Measurements from ENCODE around the gene PTGFR. TPM values are rescaled to one million over a fixed set of nuclear protein-coding genes. Genes with fewer than 3 reads are reported as not detected.

Gene PTGFR
- total RNA-seq, 1 experiment from 2014 or later = not detected

- no peaks in the 10 kb centered on the region for H4K20me1 ChIP-seq (ENCODE audit: insufficient read depth)
- no peak overlapping the region for H3K4me2 ChIP-seq (ENCODE audit: low read length)
- ATAC-seq (no peak), DNase-seq (ENCODE audit: low read depth, low spot score) (no peak)
- ChIA-PET CTCF (no interaction called here), POLR2A (no interaction called here), RAD21 (ENCODE audit: low non-redundant PET in 1 of 2, low total read pairs in 2 of 2, uncharacterized antibody in 2 of 2, unreplicated experiment in 2 of 2) (no interaction called here)
- no peaks in the 10 kb centered on the region for H3K36me3 ChIP-seq (ENCODE audit: control insufficient read depth in 1 of 2, insufficient read depth in 2 of 2, low read length in 2 of 2)
- H3K4me1 ChIP-seq (ENCODE audit: control insufficient read depth in 1 of 2, insufficient read depth in 2 of 2, low read length in 2 of 2) = no peaks in the 10 kb centered on the region
- no peaks in the 10 kb centered on the region for H3K27me3 ChIP-seq (ENCODE audit: insufficient read depth, low read length)
- no peak overlapping the region for H2AFZ ChIP-seq (ENCODE audit: low read depth, low read length, poor library complexity, severe bottlenecking)
- no peak overlapping the region for H3K9ac ChIP-seq (ENCODE audit: low read length)
- H3K27ac ChIP-seq (ENCODE audit: low read depth, low read length) = no peak overlapping the region
- TF ChIP-seq, protein P1, sequence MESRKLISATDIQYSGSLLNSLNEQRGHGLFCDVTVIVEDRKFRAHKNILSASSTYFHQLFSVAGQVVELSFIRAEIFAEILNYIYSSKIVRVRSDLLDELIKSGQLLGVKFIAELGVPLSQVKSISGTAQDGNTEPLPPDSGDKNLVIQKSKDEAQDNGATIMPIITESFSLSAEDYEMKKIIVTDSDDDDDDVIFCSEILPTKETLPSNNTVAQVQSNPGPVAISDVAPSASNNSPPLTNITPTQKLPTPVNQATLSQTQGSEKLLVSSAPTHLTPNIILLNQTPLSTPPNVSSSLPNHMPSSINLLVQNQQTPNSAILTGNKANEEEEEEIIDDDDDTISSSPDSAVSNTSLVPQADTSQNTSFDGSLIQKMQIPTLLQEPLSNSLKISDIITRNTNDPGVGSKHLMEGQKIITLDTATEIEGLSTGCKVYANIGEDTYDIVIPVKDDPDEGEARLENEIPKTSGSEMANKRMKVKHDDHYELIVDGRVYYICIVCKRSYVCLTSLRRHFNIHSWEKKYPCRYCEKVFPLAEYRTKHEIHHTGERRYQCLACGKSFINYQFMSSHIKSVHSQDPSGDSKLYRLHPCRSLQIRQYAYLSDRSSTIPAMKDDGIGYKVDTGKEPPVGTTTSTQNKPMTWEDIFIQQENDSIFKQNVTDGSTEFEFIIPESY (IDR thresholded peaks at IDR 0.05; ENCODE audit: extremely low read depth, insufficient replicate concordance, low read length) = no peak
- TF ChIP-seq, protein P2, sequence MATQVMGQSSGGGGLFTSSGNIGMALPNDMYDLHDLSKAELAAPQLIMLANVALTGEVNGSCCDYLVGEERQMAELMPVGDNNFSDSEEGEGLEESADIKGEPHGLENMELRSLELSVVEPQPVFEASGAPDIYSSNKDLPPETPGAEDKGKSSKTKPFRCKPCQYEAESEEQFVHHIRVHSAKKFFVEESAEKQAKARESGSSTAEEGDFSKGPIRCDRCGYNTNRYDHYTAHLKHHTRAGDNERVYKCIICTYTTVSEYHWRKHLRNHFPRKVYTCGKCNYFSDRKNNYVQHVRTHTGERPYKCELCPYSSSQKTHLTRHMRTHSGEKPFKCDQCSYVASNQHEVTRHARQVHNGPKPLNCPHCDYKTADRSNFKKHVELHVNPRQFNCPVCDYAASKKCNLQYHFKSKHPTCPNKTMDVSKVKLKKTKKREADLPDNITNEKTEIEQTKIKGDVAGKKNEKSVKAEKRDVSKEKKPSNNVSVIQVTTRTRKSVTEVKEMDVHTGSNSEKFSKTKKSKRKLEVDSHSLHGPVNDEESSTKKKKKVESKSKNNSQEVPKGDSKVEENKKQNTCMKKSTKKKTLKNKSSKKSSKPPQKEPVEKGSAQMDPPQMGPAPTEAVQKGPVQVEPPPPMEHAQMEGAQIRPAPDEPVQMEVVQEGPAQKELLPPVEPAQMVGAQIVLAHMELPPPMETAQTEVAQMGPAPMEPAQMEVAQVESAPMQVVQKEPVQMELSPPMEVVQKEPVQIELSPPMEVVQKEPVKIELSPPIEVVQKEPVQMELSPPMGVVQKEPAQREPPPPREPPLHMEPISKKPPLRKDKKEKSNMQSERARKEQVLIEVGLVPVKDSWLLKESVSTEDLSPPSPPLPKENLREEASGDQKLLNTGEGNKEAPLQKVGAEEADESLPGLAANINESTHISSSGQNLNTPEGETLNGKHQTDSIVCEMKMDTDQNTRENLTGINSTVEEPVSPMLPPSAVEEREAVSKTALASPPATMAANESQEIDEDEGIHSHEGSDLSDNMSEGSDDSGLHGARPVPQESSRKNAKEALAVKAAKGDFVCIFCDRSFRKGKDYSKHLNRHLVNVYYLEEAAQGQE (IDR thresholded peaks at IDR 0.05; ENCODE audit: low read depth) = no peak
- TF ChIP-seq POLR2AphosphoS5 (IDR thresholded peaks at IDR 0.05; ENCODE audit: low read depth, low read length) (no peak), EZH2phosphoT487 (IDR thresholded peaks at IDR 0.05; ENCODE audit: borderline replicate concordance) (no peak), RAD21 (IDR thresholded peaks at IDR 0.05; ENCODE audit: low read depth) (no peak), CEBPB (IDR thresholded peaks at IDR 0.05; ENCODE audit: low read depth) (no peak), TCF7L2 (IDR thresholded peaks at IDR 0.05; ENCODE audit: borderline replicate concordance, extremely low read depth, insufficient read depth, insufficient read length) (no peak), SIN3A (IDR thresholded peaks at IDR 0.05; ENCODE audit: low read depth) (no peak), YY1 (IDR thresholded peaks at IDR 0.05; ENCODE audit: extremely low read depth, insufficient replicate concordance, low read depth, low read length) (no peak), ELF1 (IDR thresholded peaks at IDR 0.05; ENCODE audit: borderline replicate concordance, low read depth) (no peak), JUND (IDR thresholded peaks at IDR 0.05) (no peak), EGR1 (IDR thresholded peaks at IDR 0.05; ENCODE audit: low read depth) (no peak), ZNF274 (IDR thresholded peaks at IDR 0.05; ENCODE audit: low read depth, low read length) (no peak), POLR2A (IDR thresholded peaks at IDR 0.05; ENCODE audit: borderline replicate concordance, extremely low read depth, insufficient read depth, insufficient read length) (no peak)
- TF ChIP-seq, protein P3, sequence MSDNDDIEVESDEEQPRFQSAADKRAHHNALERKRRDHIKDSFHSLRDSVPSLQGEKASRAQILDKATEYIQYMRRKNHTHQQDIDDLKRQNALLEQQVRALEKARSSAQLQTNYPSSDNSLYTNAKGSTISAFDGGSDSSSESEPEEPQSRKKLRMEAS (IDR thresholded peaks at IDR 0.05) = no peak
- TF ChIP-seq, protein P4, sequence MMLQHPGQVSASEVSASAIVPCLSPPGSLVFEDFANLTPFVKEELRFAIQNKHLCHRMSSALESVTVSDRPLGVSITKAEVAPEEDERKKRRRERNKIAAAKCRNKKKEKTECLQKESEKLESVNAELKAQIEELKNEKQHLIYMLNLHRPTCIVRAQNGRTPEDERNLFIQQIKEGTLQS (IDR thresholded peaks at IDR 0.05) = no peak
- no TSS peak for BruUV-seq (replicated peaks)
- intact Hi-C loops (cut with micrococcal nuclease) = no loop called here
- H3K79me2 ChIP-seq (ENCODE audit: insufficient read depth, low read length) = no peaks in the 10 kb centered on the region
- H3K9me2 ChIP-seq (ENCODE audit: insufficient read depth) = no peaks in the 10 kb centered on the region
- H3K9me3 ChIP-seq (ENCODE audit: control insufficient read depth in 1 of 2, insufficient read depth in 1 of 2, low read depth in 1 of 2, low read length in 2 of 2) = no peaks in the 10 kb centered on the region
- no peak overlapping the region for H3K4me3 ChIP-seq (replicated peaks in 1 of 2; ENCODE audit: low read depth in 1 of 2, low read length in 2 of 2)
Measured at GRCh38 chr1:78491451-78492071, 787 bp downstream of the PTGFR start.
